Epithelial cell of proximal tubule (primary cell): ENCODE measurements around the gene SFMBT2. TPM values are rescaled to one million over a fixed set of nuclear protein-coding genes. Genes with fewer than 3 reads are reported as not detected.

ENCODE experiments used
- DNase-seq: peaks from one replicate; pipeline ENCODE4 v3.0.0-alpha.2; 2011; ENCODE audit warnings: low read depth
- H3K4me3 ChIP-seq: 2 replicates; pipeline ENCODE4 v1.5.1; 2011; ENCODE audit warnings: low read depth, mild to moderate bottlenecking, low read length
- CTCF ChIP-seq: conservative IDR thresholded peaks from 2 replicates; pipeline ENCODE4 v1.5.1; 2012; ENCODE audit warnings: low read depth, mild to moderate bottlenecking, low read length
- total RNA-seq: library from RNA; depleted of rRNA; stranded (reverse); fragments of >200 nt; gene quantifications from 2 replicates; pipeline ENCODE4 v1.2.3, GENCODE V29; 2015

The SFMBT2 gene
- total RNA-seq, 1 donor from 2014 or later = 2.4 TPM

- no peak for DNase-seq
- no peak overlapping the region for H3K4me3 ChIP-seq
- TF ChIP-seq CTCF = no peak
Observed at GRCh38 chr10:7425691-7426090, 14.9 kb upstream of the SFMBT2 start.

- no peak for DNase-seq
- TF ChIP-seq CTCF = no peak
- no peak overlapping the region for H3K4me3 ChIP-seq
Observed at GRCh38 chr10:7424919-7425318, 14.1 kb upstream of the SFMBT2 start.

- no peak for DNase-seq
- no peak for TF ChIP-seq CTCF
- no peak overlapping the region for H3K4me3 ChIP-seq
Observed at GRCh38 chr10:7424315-7424714, 13.5 kb upstream of the SFMBT2 start.

- TF ChIP-seq CTCF = no peak
- no peak for DNase-seq
- H3K4me3 ChIP-seq = no peak overlapping the region
Observed at GRCh38 chr10:7423521-7423920, 12.7 kb upstream of the SFMBT2 start.

- no peak for DNase-seq
- no peak for TF ChIP-seq CTCF
Observed at GRCh38 chr10:7421526-7421925, 10.7 kb upstream of the SFMBT2 start.

GRCh38 chr10:7419998-7420397, 9.2 kb upstream of the SFMBT2 start:
- TF ChIP-seq CTCF = no peak
- H3K4me3 ChIP-seq = no peak overlapping the region
- DNase-seq = no peak

More at GRCh38 chr10:7421526-7421925, 10.7 kb upstream of the SFMBT2 start:
- no peak overlapping the region for H3K4me3 ChIP-seq

- no peak for DNase-seq
- no peak for TF ChIP-seq CTCF
- H3K4me3 ChIP-seq = no peak overlapping the region
Observed at GRCh38 chr10:7417807-7418206, 7.0 kb upstream of the SFMBT2 start.
